Uterus (tissue), 4 donors: ENCODE results near the gene PANX2. TPM values are rescaled to one million over a fixed set of nuclear protein-coding genes. Genes with fewer than 3 reads are reported as not detected.

Experiments used
- DNase-seq, 2 donors: peaks; one replicate each; pipeline ENCODE4 v3.0.0-alpha.2; 2019 to 2020
- H3K27ac ChIP-seq, 2 donors: fragments of 200-600 bp; sonication (generic); 1 replicate in 1 of 2; 2 replicates in 1 of 2; pipeline ENCODE4 v1.5.1; 2016 to 2018
- H3K27me3 ChIP-seq, 2 donors: fragments of 200-600 bp; sonication (generic); one replicate each; pipeline ENCODE4 v1.5.1; 2018 to 2019; ENCODE audit warnings: control low read depth in 1 of 2
- H3K36me3 ChIP-seq, 2 donors: fragments of 200-600 bp; sonication (generic); one replicate each; pipeline ENCODE4 v1.5.1; 2019; ENCODE audit warnings: control low read depth in 1 of 2
- H3K4me1 ChIP-seq, 2 donors: fragments of 200-600 bp; sonication (generic); one replicate each; pipeline ENCODE4 v1.5.1; 2018 to 2019; ENCODE audit warnings: control low read depth in 1 of 2
- H3K4me3 ChIP-seq, 2 donors: fragments of 200-600 bp; sonication (generic); 1 replicate in 1 of 2; 2 replicates in 1 of 2; pipeline ENCODE4 v1.5.1; 2018 to 2019; ENCODE audit warnings: mild to moderate bottlenecking in 1 of 2
- H3K9me3 ChIP-seq, 2 donors: fragments of 200-600 bp; sonication (generic); one replicate each; pipeline ENCODE4 v1.5.1; 2019; ENCODE audit warnings: control low read depth in 1 of 2
- POLR2A ChIP-seq, 2 donors: fragments of 450-650 bp; IDR thresholded peaks; one replicate each; pipeline ENCODE4 v1.6.1; 2016; ENCODE audit warnings: antibody characterized with exemption in 2 of 2, mild to moderate bottlenecking in 1 of 2, moderate library complexity in 1 of 2
- intact Hi-C: fragments of 100-400 bp; cut with DNase I; formaldehyde crosslinking; loops from one replicate; pipeline ENCODE4 v1.15.1; 2023; ENCODE audit warnings: low total_unique reads
- total RNA-seq, 4 donors: library from RNA; depleted of rRNA in 3 of 4; stranded (reverse); fragments of >200 nt in 3 of 4; gene quantifications; one replicate each; pipeline versions ENCODE4 v1.1.0 to v1.2.4, GENCODE V29; 2014 to 2023
- TF ChIP-seq, protein P1 (sequence below), 4 experiments: fragments of 200-600 bp in 2 of 4; fragments of 450-650 bp in 2 of 4; sonication (generic) in 2 of 4; IDR thresholded peaks; one replicate each; pipeline ENCODE4 v1.5.1; 2016 to 2019; ENCODE audit warnings: antibody characterized with exemption in 4 of 4, mild to moderate bottlenecking in 2 of 4, moderate library complexity in 1 of 4
- donor health status: DM: yes; HTN: yes; CAD: no.

Gene PANX2, protein sequence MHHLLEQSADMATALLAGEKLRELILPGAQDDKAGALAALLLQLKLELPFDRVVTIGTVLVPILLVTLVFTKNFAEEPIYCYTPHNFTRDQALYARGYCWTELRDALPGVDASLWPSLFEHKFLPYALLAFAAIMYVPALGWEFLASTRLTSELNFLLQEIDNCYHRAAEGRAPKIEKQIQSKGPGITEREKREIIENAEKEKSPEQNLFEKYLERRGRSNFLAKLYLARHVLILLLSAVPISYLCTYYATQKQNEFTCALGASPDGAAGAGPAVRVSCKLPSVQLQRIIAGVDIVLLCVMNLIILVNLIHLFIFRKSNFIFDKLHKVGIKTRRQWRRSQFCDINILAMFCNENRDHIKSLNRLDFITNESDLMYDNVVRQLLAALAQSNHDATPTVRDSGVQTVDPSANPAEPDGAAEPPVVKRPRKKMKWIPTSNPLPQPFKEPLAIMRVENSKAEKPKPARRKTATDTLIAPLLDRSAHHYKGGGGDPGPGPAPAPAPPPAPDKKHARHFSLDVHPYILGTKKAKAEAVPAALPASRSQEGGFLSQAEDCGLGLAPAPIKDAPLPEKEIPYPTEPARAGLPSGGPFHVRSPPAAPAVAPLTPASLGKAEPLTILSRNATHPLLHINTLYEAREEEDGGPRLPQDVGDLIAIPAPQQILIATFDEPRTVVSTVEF
- under 1 TPM in 2 of 4 donors, not detected in 2; 0.35 to 0.43 TPM for total RNA-seq

DNA sequence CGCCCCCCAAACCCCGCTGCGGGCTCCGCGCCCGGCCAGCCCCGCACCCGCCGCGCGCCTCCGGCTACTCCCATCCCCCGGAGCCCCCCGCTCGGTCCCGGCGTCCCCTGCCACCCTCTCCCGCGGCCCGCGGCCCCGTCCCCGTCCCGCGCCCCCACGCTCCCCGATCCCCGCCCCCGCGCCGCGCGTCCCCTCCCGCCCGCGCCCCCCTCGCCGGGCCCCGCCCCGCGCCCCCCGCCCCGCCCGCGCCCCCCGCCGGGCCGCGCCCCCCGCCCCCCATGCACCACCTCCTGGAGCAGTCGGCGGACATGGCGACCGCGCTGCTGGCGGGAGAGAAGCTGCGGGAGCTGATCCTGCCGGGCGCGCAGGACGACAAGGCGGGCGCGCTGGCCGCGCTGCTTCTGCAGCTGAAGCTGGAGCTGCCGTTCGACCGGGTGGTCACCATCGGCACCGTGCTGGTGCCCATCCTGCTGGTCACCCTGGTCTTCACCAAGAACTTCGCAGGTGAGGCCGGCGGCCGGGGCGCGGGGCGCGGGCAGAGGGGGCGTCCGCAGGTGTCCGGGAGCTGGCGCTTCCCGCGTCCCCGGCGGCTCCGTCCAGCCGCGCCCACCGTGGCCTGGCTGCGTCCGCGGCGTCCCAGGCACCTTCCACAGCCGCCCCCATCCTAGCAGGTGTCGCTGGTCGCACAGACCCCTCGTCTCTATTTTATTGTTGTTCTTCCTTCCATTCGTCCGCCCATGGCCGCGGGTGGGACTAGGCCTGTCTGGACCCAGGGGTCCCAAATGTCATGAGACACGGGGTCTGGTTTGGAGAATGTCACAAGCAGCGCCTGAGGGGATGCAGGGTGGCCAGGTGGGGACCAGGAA, at the start of gene PANX2:
Gene PANX2 (plus strand): TSS at position 279 of the 866 bp plus-strand sequence. CDS start 0 bp downstream, at position 279.
- peaks cover 0 to 9% of the 10 kb centered on the region in 2 donors for H3K4me1 ChIP-seq
- no peak within 1 kb of the TSS for H3K27ac ChIP-seq
- TF ChIP-seq, protein P1, sequence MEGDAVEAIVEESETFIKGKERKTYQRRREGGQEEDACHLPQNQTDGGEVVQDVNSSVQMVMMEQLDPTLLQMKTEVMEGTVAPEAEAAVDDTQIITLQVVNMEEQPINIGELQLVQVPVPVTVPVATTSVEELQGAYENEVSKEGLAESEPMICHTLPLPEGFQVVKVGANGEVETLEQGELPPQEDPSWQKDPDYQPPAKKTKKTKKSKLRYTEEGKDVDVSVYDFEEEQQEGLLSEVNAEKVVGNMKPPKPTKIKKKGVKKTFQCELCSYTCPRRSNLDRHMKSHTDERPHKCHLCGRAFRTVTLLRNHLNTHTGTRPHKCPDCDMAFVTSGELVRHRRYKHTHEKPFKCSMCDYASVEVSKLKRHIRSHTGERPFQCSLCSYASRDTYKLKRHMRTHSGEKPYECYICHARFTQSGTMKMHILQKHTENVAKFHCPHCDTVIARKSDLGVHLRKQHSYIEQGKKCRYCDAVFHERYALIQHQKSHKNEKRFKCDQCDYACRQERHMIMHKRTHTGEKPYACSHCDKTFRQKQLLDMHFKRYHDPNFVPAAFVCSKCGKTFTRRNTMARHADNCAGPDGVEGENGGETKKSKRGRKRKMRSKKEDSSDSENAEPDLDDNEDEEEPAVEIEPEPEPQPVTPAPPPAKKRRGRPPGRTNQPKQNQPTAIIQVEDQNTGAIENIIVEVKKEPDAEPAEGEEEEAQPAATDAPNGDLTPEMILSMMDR (IDR thresholded peaks at IDR 0.05), result no peak
- TF ChIP-seq POLR2A (IDR thresholded peaks at IDR 0.05), result no peak
- H3K4me3 ChIP-seq, result peak within 1 kb of the TSS; percentile 12 to 45
- H3K36me3 ChIP-seq, result no peaks in the 10 kb centered on the region
- H3K9me3 ChIP-seq, result no peaks in the 10 kb centered on the region
- peaks cover 0 to 2% of the 10 kb centered on the region in 2 donors for H3K27me3 ChIP-seq
- intact Hi-C loops, result no loop called here
- no peak for DNase-seq

DNA sequence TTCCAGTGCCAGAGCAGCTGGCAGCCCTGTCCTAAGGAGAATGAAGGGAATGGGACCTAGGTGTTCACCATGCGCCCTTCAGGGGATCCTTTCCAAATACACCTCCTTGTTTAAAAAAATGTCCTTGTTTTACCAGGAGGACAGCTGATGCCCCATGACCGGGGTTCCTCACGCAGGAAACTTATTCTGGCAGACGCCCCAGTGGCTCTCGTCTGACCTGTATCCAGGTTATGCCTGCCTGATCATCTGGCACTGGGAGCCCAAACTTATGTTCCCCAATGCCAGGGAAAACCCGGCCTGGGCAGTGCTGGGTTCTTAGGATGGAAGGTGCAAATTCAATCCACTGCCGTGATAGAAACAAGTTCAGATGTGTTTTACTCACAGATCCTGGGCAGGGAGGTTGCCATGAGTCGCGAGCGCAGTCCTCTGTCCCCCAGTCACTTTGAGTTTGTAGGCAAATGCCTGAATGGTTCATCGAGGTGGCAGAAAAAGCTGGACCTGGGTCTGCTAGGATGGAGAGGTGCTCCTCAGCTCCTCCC, 49.3 kb upstream of the PANX2 start:
- TF ChIP-seq, protein P1 (IDR thresholded peaks at IDR 0.05), result no peak
- no peak for TF ChIP-seq POLR2A (IDR thresholded peaks at IDR 0.05)
- intact Hi-C loops, result no loop called here
- no peak overlapping the region for H3K27ac ChIP-seq
- no peaks in the 10 kb centered on the region for H3K27me3 ChIP-seq
- no peak for DNase-seq
- no peaks in the 10 kb centered on the region for H3K36me3 ChIP-seq
- no peak overlapping the region for H3K4me3 ChIP-seq
- H3K4me1 ChIP-seq, result no peaks in the 10 kb centered on the region
- H3K9me3 ChIP-seq, result peaks cover 0 to 3% of the 10 kb centered on the region in 2 donors

DNA sequence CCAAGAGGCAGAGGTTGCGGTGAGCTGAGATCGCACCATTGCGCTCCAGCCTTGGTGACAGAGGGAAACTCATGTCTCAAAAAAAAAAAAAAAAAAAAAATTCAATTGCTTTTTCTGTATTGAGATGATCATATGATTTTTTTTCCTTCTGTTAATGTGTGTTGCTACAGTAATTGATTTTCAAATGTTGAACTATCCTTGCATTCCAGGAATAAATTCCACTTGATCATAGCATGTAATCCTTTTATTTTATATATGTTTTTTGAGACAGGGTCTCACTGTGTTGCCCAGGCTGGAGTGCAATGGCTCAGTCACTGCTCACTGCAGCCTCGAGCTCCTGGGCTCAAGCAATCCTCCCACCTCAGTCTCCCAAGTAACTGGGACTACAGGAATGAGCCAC, 47.4 kb upstream of the PANX2 start:
- Histone ChIP-seq H3K27me3 (no peaks in the 10 kb centered on the region), H3K4me3 (no peak overlapping the region), H3K36me3 (no peaks in the 10 kb centered on the region), H3K4me1 (no peaks in the 10 kb centered on the region), H3K9me3 (peaks cover 0 to 3% of the 10 kb centered on the region in 2 donors), H3K27ac (no peak overlapping the region)
- DNase-seq, result no peak
- intact Hi-C loops, result no loop called here
- TF ChIP-seq, protein P1 (IDR thresholded peaks at IDR 0.05), result no peak
- no peak for TF ChIP-seq POLR2A (IDR thresholded peaks at IDR 0.05)

DNA sequence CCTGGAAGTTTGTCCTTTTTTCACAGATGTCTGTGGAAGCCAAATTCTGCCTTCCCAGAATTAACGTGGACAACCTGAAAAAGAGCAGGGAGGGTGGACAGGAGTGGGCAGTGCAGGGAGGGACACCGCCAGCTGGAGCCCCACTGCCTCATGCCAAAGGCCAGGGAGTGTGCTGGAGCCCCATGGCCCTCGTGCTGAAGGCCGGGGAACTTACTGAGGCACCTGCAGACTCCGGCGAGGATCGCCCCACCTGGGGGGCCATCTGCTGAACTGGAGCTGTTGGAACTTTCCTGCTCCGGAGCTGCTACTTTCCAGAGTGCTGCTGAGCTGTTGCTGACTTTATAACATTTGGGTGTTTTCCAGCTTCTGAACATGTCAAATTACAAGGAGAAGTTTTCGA, 45.5 kb upstream of the PANX2 start:
- intact Hi-C loops, result no loop called here
- no peak for DNase-seq
- Histone ChIP-seq H3K4me1 (no peaks in the 10 kb centered on the region), H3K27ac (no peak overlapping the region), H3K9me3 (peaks cover 0 to 3% of the 10 kb centered on the region in 2 donors), H3K27me3 (no peaks in the 10 kb centered on the region), H3K36me3 (no peaks in the 10 kb centered on the region), H3K4me3 (no peak overlapping the region)
- TF ChIP-seq, protein P1 (IDR thresholded peaks at IDR 0.05), result no peak
- no peak for TF ChIP-seq POLR2A (IDR thresholded peaks at IDR 0.05)
